Endodermal cell (in vitro differentiated cells): Measurements from ENCODE around the gene OR8D1. TPM values are rescaled to one million over a fixed set of nuclear protein-coding genes. Genes with fewer than 3 reads are reported as not detected.

ENCODE experiments used
- DNase-seq: peaks from one replicate; pipeline ENCODE4 v3.0.0-alpha.2; 2017
- H3K27ac ChIP-seq: 2 replicates; pipeline ENCODE4 v1.5.1; 2013; ENCODE audit warnings: mild to moderate bottlenecking, low read depth, low read length, moderate library complexity
- H3K27me3 ChIP-seq: 2 replicates; pipeline ENCODE4 v1.6.1; 2013; ENCODE audit warnings: mild to moderate bottlenecking, low read length, moderate library complexity; ENCODE audit not compliant: insufficient read depth, control insufficient read depth, poor library complexity, severe bottlenecking
- H3K36me3 ChIP-seq: 2 replicates; pipeline ENCODE4 v1.7.0; 2013; ENCODE audit warnings: mild to moderate bottlenecking, low read length, moderate library complexity; ENCODE audit not compliant: control insufficient read depth, insufficient read depth
- H3K4me1 ChIP-seq: one replicate; pipeline ENCODE4 v1.7.0; 2013; ENCODE audit warnings: low read length; ENCODE audit not compliant: control insufficient read depth, insufficient read depth
- H3K4me3 ChIP-seq: 2 replicates; pipeline ENCODE4 v1.5.1; 2013; ENCODE audit warnings: mild to moderate bottlenecking, low read length, moderate library complexity
- H3K9ac ChIP-seq: 2 replicates; pipeline ENCODE4 v1.6.1; 2013; ENCODE audit warnings: mild to moderate bottlenecking, low read length, moderate library complexity; ENCODE audit not compliant: poor library complexity, severe bottlenecking; ENCODE audit errors: extremely low read depth
- H3K9me3 ChIP-seq: 2 replicates; pipeline ENCODE4 v1.6.1; 2013; ENCODE audit warnings: mild to moderate bottlenecking, low read length, moderate library complexity; ENCODE audit not compliant: control insufficient read depth
- H3K27ac Mint-ChIP-seq: 2 replicates; pipeline ENCODE4 v1.8.0; 2020; ENCODE audit warnings: mixed read lengths
- H3K27me3 Mint-ChIP-seq: 2 replicates; pipeline ENCODE4 v1.8.0; 2021; ENCODE audit warnings: mild to moderate bottlenecking, mixed read lengths; ENCODE audit not compliant: insufficient read depth
- H3K36me3 Mint-ChIP-seq: 2 replicates; pipeline ENCODE4 v1.8.0; 2020; ENCODE audit warnings: low read depth, mixed read lengths
- H3K4me1 Mint-ChIP-seq: 2 replicates; pipeline ENCODE4 v1.8.0; 2020; ENCODE audit warnings: mixed read lengths
- H3K4me3 Mint-ChIP-seq: 2 replicates; pipeline ENCODE4 v1.8.0; 2020; ENCODE audit warnings: mild to moderate bottlenecking, moderate library complexity, mixed read lengths
- H3K9me3 Mint-ChIP-seq: 2 replicates; pipeline ENCODE4 v1.8.0; 2020; ENCODE audit warnings: mild to moderate bottlenecking, mixed read lengths
- WGBS, 2 experiments: methylation state at CpG; one replicate each; pipeline versions ENCODE4 v1.1.5 to v1.1.7; 2013; ENCODE audit warnings: missing lambda C conversion rate in 2 of 2, mixed read lengths in 1 of 2; ENCODE audit not compliant: insufficient coverage in 1 of 2, insufficient read length in 1 of 2; 5-methylcytosine and 5-hydroxymethylcytosine counted together
- total RNA-seq, 2 donors: library from RNA; stranded (reverse); fragmentation: NEBNext Ultra II Directional in 1 of 2; extraction: Animal tissue kit (Norgen Biotek cat#: 25700) in 1 of 2; gene quantifications; 2 replicates in 1 of 2; 3 replicates in 1 of 2; pipeline ENCODE4 v1.2.1, GENCODE V29; 2021
- TF ChIP-seq, protein P1 (sequence below): fragments of 200-600 bp; sonication (generic); conservative IDR thresholded peaks from 2 replicates; pipeline ENCODE4 v1.5.0; 2021; ENCODE audit warnings: antibody characterized with exemption, mild to moderate bottlenecking

The OR8D1 gene
- total RNA-seq, 2 donors from 2014 or later, result not detected

DNA sequence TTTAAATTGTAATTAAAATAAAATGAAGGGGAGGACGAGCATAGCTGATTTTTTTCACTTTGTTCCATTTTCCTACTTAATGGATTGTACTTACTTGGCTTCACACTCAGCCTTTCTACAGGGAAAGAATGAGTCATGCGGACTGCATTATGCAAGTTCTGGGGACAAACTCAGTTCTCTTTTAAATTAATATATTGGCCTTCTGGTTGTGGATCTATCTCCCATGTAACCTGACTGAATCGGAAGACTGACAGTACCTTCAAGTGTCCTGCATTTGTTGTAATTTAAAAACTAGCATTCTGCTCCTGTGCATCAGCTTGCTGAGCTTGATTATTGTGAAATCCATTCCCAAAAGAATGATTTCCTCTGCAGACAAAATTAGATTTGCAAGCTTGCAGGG, 12.2 kb downstream of the OR8D1 start:
- Mint-ChIP-seq H3K4me3 (no peak overlapping the region), H3K36me3 (no peaks in the 10 kb centered on the region), H3K27me3 (no peaks in the 10 kb centered on the region), H3K9me3 (no peaks in the 10 kb centered on the region), H3K4me1 (no peaks in the 10 kb centered on the region), H3K27ac (no peak overlapping the region)
- no peak for DNase-seq
- 86 to 89% methylated on average over 2 to 3 of the region's 3 CpGs for WGBS, 2 experiments
- no peak overlapping the region for H3K9ac ChIP-seq
- TF ChIP-seq, protein P1, sequence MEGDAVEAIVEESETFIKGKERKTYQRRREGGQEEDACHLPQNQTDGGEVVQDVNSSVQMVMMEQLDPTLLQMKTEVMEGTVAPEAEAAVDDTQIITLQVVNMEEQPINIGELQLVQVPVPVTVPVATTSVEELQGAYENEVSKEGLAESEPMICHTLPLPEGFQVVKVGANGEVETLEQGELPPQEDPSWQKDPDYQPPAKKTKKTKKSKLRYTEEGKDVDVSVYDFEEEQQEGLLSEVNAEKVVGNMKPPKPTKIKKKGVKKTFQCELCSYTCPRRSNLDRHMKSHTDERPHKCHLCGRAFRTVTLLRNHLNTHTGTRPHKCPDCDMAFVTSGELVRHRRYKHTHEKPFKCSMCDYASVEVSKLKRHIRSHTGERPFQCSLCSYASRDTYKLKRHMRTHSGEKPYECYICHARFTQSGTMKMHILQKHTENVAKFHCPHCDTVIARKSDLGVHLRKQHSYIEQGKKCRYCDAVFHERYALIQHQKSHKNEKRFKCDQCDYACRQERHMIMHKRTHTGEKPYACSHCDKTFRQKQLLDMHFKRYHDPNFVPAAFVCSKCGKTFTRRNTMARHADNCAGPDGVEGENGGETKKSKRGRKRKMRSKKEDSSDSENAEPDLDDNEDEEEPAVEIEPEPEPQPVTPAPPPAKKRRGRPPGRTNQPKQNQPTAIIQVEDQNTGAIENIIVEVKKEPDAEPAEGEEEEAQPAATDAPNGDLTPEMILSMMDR, result no peak
- no peaks in the 10 kb centered on the region for H3K4me1 ChIP-seq
- H3K27ac ChIP-seq, result no peak overlapping the region
- H3K4me3 ChIP-seq, result no peak overlapping the region
- H3K36me3 ChIP-seq, result no peaks in the 10 kb centered on the region
- no peaks in the 10 kb centered on the region for H3K27me3 ChIP-seq
- no peaks in the 10 kb centered on the region for H3K9me3 ChIP-seq

DNA sequence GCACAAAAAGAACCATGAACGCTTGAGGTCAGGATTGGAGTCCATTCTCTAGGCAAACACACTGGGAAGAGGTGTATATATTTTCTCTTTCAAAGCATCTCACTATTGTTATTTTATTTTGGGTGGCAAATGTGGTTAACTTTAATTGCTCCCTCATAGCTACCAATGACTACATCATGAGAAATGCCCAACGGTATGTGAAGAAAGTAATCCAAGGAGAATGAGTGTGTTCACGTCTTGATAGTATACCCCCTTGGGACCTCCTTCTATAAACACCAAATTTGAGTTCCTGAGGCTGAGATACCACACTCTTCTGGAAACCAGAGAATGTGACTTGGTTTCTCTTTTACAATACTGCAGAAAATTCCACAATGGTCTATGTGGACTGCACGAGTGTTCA, 15.8 kb downstream of the OR8D1 start:
- H3K9me3 ChIP-seq, result no peaks in the 10 kb centered on the region
- DNase-seq, result no peak
- no peaks in the 10 kb centered on the region for H3K27me3 Mint-ChIP-seq
- no peak overlapping the region for H3K27ac ChIP-seq
- H3K9me3 Mint-ChIP-seq, result no peaks in the 10 kb centered on the region
- no peaks in the 10 kb centered on the region for H3K36me3 Mint-ChIP-seq
- H3K27me3 ChIP-seq, result no peaks in the 10 kb centered on the region
- H3K4me1 ChIP-seq, result no peaks in the 10 kb centered on the region
- H3K4me1 Mint-ChIP-seq, result no peaks in the 10 kb centered on the region
- no peak overlapping the region for H3K9ac ChIP-seq
- no peak overlapping the region for H3K4me3 ChIP-seq
- WGBS, 2 experiments, result 83 to 100% methylated on average over 1 to 4 of the region's 4 CpGs
- no peaks in the 10 kb centered on the region for H3K36me3 ChIP-seq
- TF ChIP-seq, protein P1, result no peak
- no peak overlapping the region for H3K4me3 Mint-ChIP-seq
- no peak overlapping the region for H3K27ac Mint-ChIP-seq

DNA sequence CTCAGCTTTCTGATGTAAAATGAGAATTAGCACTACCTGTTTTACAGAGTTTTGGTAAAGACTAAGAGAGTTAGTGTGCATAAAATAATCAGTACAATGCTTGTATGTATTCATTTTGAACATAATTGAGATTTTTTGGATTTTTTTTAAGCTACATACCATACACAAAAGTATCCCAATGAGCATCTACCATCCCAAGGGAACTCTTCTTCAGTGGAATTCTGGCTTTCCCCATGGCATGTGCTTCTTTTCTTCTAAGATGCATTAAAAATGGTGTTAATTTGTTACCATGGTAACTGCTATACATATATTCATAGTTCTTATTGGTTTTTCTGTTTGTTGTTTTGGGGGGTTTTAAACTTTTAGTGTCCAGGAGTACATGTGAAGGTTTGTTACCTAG, 17.7 kb downstream of the OR8D1 start:
- H3K4me1 Mint-ChIP-seq, result no peaks in the 10 kb centered on the region
- DNase-seq, result no peak
- Histone ChIP-seq H3K4me3 (no peak overlapping the region), H3K9ac (no peak overlapping the region), H3K27ac (no peak overlapping the region), H3K4me1 (no peaks in the 10 kb centered on the region), H3K36me3 (no peaks in the 10 kb centered on the region), H3K27me3 (no peaks in the 10 kb centered on the region), H3K9me3 (no peaks in the 10 kb centered on the region)
- H3K4me3 Mint-ChIP-seq, result no peak overlapping the region
- peaks cover 2% of the 10 kb centered on the region for H3K27me3 Mint-ChIP-seq
- no peaks in the 10 kb centered on the region for H3K9me3 Mint-ChIP-seq
- H3K36me3 Mint-ChIP-seq, result no peaks in the 10 kb centered on the region
- H3K27ac Mint-ChIP-seq, result no peak overlapping the region
- TF ChIP-seq, protein P1, result no peak
